Retinal pigment epithelial cell (primary cell): ENCODE results near the gene ELOB.

Experiments
- DNase-seq: peaks from one replicate; pipeline ENCODE4 v3.0.0-alpha.2; 2010; ENCODE audit warnings: low read depth
- H3K4me3 ChIP-seq: 2 replicates; pipeline ENCODE4 v1.5.1; 2011; ENCODE audit warnings: mild to moderate bottlenecking, low read length, control low read depth, moderate library complexity
- CTCF ChIP-seq: conservative IDR thresholded peaks from 2 replicates; pipeline ENCODE4 v1.5.1; 2011; ENCODE audit warnings: low read depth, low read length, control low read depth, inconsistent platforms

ELOB gene

GRCh38 chr16:2745116-2745890 is 31.8 kb downstream of the ELOB start:
- DNase-seq, result no peak
- H3K4me3 ChIP-seq, result no peak overlapping the region
- no peak for TF ChIP-seq CTCF

DNA sequence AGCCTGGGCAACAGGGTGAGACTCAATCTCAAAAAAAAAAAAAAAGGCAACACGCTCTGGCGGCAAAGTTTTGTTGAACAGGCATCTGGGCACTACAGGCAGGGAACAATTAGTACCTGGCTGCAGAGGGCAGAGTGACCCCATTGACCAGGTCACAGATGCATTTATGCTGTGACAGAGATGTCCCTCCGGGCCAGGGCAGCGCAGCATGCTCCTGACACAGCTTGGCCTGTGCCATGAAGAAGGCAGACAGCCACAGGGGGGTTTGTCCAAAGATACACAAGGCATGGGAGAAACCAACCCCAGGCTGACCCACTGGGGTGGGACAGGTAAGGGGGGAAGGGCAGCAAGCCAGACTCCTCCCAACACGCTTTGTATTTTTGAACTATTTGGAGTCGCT is 32.4 kb downstream of the ELOB start:
- DNase-seq, result no peak

GRCh38 chr16:2743007-2743810 is 33.9 kb downstream of the ELOB start:
- TF ChIP-seq CTCF, result no peak
- no peak for DNase-seq
- no peak overlapping the region for H3K4me3 ChIP-seq

More for the DNA sequence above, 32.4 kb downstream of the ELOB start:
- H3K4me3 ChIP-seq, result no peak overlapping the region
- no peak for TF ChIP-seq CTCF

GRCh38 chr16:2742323-2743006 is 34.6 kb downstream of the ELOB start:
- DNase-seq, result no peak
- no peak overlapping the region for H3K4me3 ChIP-seq
- TF ChIP-seq CTCF, result no peak

GRCh38 chr16:2741168-2741567 is 35.9 kb downstream of the ELOB start:
- H3K4me3 ChIP-seq, result no peak overlapping the region
- DNase-seq, result no peak
- no peak for TF ChIP-seq CTCF

DNA sequence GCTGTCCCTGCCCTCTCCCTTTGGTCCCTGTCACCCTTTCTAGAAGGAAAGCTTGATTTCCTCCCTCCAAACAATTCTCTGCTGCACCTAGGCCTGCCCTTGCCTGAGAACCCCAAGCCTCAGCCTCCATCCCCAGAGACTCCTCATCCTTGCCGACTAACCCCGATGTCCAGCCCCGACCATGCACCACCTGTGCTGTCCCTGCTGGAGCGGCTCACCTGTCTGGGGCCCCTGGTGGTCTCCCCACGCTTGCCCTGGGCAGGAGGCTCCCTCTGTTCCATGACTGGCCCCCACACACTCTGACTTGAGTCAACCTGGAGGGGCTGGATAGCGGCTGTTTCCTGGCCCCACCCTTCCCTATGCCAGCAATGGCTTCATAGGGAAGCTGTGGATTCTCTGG is 36.6 kb downstream of the ELOB start:
- TF ChIP-seq CTCF, result no peak
- DNase-seq, result no peak
- H3K4me3 ChIP-seq, result no peak overlapping the region
